ENCODE results near the gene TFCP2L1. TPM values are rescaled to one million over a fixed set of nuclear protein-coding genes. Genes with fewer than 3 reads are reported as not detected.

TFCP2L1 gene
- total and polyA plus RNA-seq, 7 donors, result 0.14 to 1.8 (median 0.53) TPM

- no peaks in the 10 kb centered on the region for H3K4me1 ChIP-seq
- no peaks in the 10 kb centered on the region for H3K27me3 ChIP-seq (ENCODE audit: insufficient read depth in 3 of 3, low read length in 2 of 3)
Measured at GRCh38 chr2:121209014-121209610, 75.9 kb downstream of the TFCP2L1 start.

GRCh38 chr2:121207494-121207893 lies 77.5 kb downstream of the TFCP2L1 start:
- no peaks in the 10 kb centered on the region for H3K27me3 ChIP-seq (ENCODE audit: insufficient read depth in 3 of 3, low read length in 2 of 3)
- no peak for ATAC-seq
- DNase-seq, result peak in 1 of 2 donors; percentile 21
- H3K9me3 ChIP-seq, result no peaks in the 10 kb centered on the region
- no peak overlapping the region for H3K27ac ChIP-seq
- no peak for TF ChIP-seq CTCF (IDR thresholded peaks at IDR 0.05)
- H3K4me3 ChIP-seq, result no peak overlapping the region
- intact Hi-C loops (cut with DNase I), result no loop called here
- H3K36me3 ChIP-seq (ENCODE audit: insufficient read depth in 1 of 2, low read depth in 1 of 2), result no peaks in the 10 kb centered on the region
- no peaks in the 10 kb centered on the region for H3K4me1 ChIP-seq
- WGBS, 3 donors, result 83 to 96% (median 94%) methylated on average over 5 of the region's 5 CpGs

More at GRCh38 chr2:121209014-121209610, 75.9 kb downstream of the TFCP2L1 start:
- no peak for ATAC-seq
- no peak for TF ChIP-seq CTCF (IDR thresholded peaks at IDR 0.05)
- intact Hi-C loops (cut with DNase I), result no loop called here
- Histone ChIP-seq H3K9me3 (no peaks in the 10 kb centered on the region), H3K4me3 (no peak overlapping the region), H3K27ac (no peak overlapping the region), H3K36me3 (ENCODE audit: insufficient read depth in 1 of 2, low read depth in 1 of 2) (no peaks in the 10 kb centered on the region)
- 87 to 90% (median 90%) methylated on average over 11 to 13 of the region's 13 CpGs for WGBS, 3 donors
- DNase-seq, result peak in 1 of 2 donors; percentile 25

GRCh38 chr2:121205321-121205942 lies 79.6 kb downstream of the TFCP2L1 start:
- intact Hi-C loops (cut with DNase I), result no loop called here
- Histone ChIP-seq H3K4me1 (no peaks in the 10 kb centered on the region), H3K27ac (no peak overlapping the region), H3K36me3 (ENCODE audit: insufficient read depth in 1 of 2, low read depth in 1 of 2) (no peaks in the 10 kb centered on the region), H3K27me3 (ENCODE audit: insufficient read depth in 3 of 3, low read length in 2 of 3) (no peaks in the 10 kb centered on the region), H3K4me3 (no peak overlapping the region), H3K9me3 (no peaks in the 10 kb centered on the region)
- TF ChIP-seq CTCF (IDR thresholded peaks at IDR 0.05), result no peak
- ATAC-seq, result peak; percentile 90 to 95 (median 94)
- peak; percentile 37 to 77 for DNase-seq
- 53 to 62% (median 57%) methylated on average over 10 of the region's 10 CpGs for WGBS, 3 donors

- intact Hi-C loops (cut with DNase I), result no loop called here
- Histone ChIP-seq H3K4me1 (no peaks in the 10 kb centered on the region), H3K36me3 (ENCODE audit: insufficient read depth in 1 of 2, low read depth in 1 of 2) (no peaks in the 10 kb centered on the region), H3K4me3 (no peak overlapping the region), H3K9me3 (no peaks in the 10 kb centered on the region), H3K27ac (no peak overlapping the region), H3K27me3 (ENCODE audit: insufficient read depth in 3 of 3, low read length in 2 of 3) (no peaks in the 10 kb centered on the region)
- 91 to 92% (median 92%) methylated on average over 10 of the region's 10 CpGs for WGBS, 3 donors
- ATAC-seq, result no peak
- no peak for TF ChIP-seq CTCF (IDR thresholded peaks at IDR 0.05)
- DNase-seq, result peak in 1 of 2 donors; percentile 12
Measured at GRCh38 chr2:121203591-121204249, 81.3 kb downstream of the TFCP2L1 start.

All from psoas muscle (tissue), 8 donors.